CD4-positive, alpha-beta T cell treated with Interleukin-1 beta for 1 hour (primary cell): ENCODE results near the gene NEBL.

Source experiments
- DNase-seq, 2 donors: peaks; one replicate each; pipeline ENCODE4 v3.0.0-alpha.2; 2020 to 2022

The NEBL gene

DNA sequence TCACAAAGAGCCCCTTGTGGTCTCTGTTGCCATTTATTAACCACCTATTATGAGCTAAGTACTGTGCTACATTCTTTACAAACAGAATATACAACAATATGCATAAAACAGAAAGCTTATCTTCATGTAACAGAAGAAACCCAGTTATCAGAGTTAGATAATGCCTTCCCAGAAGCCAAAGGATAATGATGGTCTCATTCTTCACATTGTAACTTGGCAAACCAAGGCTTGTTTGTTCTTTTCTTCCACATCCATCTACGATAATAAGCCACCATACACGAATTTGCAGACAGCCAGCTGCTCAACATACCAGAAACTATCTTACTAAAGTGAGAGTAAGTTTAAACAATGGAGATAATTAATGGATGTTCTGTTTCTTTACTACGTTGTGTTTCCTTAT lies 127.6 kb downstream of the NEBL start:
- DNase-seq, result no peak

DNA sequence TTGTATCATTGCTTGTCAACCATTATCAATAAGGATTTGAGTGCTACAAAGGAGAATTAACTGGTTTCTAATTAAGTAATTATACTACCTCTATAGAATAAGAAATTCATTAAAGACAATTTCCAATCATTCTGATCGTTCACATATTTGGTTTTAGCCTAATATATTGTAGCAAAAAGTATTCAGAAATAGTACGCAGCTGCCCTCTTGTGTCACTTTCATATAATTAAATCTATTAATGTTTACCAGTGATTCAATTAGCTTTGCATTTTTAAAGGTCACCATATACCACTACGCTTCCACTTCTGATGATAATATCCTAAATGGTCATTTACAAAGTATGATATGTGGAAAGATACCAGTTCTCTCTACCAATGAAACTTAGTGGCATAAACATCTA lies 128.3 kb downstream of the NEBL start:
- DNase-seq, result no peak

DNA sequence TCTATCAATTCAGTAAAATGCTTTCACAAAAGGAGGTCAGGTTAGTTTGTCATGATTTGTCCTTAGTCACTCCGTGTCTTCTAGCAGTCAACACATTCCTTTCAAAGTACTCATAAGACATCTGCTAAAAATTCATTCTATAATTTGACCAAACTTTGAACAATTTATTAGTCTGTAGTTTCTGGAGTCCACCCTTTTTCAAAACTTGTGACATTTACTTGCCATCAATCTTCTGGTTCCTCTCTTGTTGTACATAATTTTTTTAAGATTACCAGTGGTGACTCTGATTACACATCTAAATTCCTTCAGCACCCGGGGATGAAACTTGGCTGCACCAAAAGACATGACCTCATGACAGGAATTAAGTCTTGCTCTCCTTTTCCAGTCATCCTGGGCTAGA lies 130.1 kb downstream of the NEBL start:
- DNase-seq, result no peak

DNA sequence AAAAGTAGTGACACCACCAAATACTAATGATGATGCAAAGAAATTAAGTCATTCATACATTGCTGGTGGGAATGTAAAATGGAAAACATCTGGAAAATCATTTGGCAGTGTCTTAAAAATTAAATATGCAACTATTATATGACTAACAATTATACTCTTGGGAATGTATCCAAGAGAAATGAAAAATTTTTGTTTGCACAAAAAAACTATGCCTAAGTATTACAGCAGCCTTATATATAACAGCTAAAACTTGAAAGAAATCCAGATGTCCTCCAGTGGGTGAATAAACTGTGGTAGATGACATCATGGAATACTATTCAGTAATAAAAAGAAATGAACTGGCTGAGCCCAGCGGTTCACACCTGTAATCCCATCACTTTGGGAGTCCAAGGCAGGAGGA lies 132.0 kb downstream of the NEBL start:
- no peak for DNase-seq

DNA sequence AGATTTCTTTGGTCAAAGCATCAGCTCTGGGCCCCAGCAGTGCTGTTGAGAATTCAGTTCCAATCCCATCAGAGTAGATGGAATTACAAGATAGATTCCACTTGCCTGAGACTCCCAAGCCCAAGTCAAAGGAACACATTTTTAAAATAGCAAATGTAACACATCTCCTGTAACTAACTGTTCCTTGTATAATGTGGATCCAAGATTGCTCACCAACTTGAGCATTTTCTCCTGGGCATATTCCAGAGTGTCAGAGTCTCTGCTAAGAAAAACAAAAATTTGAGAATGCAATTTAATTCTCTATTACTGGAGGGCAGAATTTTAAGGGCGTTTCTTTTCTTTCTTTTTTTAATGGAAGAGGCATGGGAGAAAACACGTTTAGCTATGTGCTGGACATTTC lies 136.7 kb downstream of the NEBL start:
- no peak for DNase-seq

DNA sequence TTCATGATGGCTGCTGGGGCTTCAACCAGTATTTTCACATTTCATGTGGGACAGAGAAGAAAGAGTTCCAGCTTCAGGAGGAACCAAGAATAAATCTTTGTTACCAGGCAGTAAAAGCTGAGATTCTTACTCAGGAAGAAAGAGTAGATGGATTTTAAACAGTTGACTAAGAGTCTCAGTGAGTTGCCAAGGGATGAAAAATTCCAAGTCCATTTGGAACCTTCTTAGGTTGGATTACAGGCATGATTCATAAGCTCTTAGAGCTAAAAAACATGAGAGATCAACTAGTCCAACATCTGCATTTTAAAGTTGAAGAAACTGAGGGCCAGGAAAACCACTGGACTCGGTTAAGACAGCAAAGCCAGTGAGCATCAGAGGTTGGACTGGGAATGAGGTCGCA lies 148.6 kb downstream of the NEBL start:
- DNase-seq, result no peak

DNA sequence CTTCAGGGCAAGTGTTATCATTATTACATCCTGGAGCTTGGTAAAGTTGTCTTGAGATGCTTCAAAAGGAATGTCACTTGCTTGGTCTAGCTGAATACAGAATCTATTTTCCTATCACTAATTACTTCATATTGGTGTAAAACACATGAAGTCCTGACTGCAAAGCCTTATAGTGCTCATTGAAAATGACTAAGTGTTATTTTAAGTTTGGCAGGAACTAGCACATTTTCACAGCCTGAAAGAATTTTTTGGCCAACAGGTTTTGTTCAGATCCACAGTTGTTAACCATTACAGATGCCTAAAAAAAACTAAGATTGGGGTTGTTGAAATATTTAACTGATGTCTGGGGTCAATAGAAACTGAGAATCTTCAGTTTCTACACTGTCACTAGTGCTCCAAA lies 149.3 kb downstream of the NEBL start:
- no peak for DNase-seq

DNA sequence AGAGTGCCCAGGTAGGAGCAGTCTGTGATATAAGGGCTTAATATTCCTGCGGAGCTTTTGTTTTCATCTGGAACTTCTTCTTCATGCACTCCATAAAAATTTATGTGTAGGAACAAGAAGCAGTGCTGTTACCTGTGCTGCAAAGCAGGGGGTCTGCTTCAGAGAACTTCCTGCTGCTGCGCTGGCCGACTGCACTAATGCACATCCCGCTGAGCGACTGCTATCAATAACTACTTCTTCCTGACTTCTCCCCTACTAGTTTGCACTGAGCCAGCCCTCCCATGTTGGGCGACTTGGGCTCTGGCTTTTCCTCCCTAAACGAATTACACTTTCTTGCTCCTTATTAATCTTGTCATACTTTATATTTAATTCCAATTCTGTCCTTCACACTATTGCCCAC lies 150.3 kb downstream of the NEBL start:
- DNase-seq, result no peak

DNA sequence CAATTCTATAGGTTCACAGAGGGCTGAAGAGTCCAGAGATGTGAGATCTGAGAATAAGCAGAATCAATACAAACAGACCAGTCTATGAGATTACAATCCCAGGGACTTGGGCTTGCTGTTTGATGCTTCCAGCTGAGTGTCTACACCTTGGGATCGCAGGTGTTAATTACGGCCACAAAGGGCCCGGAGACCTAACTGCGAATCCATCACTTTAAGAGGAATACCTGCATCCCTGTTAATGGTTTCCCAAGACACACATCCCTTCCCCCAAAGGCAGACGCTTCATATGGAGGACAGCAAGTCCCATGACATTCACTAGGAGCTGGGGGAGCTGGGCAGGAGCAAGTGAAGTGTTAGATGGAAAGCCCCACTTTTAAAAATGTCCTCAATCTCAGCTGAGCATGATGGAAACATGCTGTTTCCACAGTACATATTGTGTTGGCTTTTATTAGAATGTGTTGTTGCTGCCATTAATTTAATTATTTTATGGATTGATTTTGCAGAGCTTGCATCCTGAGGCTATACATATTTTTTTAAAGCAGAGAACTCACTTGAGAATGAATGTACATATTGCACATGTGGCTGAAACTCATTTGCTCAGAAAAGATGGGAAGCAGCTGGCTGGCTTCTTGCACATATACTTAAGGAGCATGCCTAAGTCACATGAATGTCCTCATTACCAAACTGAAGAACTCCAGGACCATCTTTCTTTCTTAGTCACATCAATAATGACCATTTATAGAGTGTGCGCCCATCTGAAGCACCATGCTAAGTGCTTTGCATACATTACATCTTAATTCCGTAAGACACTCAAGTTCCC lies 151.3 kb downstream of the NEBL start:
- no peak for DNase-seq

DNA sequence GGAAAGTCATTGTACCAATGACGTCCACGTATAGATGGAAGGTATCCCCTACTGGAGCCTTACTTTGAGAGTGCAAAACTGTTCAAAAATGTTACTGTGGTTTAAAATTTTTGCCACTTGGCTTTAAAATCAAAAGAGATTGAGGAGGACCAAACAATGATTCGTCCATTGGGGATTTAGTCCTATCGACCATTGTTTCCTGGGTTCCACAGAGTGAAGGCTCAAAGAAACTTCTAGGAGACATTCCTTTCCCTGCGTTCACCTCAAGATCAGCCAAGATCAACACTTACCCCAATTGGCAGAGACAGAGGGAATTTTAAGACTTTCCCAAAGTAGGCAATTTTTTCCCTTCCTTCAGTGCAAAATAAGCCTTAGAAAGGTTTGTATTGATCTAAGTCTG lies 152.3 kb downstream of the NEBL start:
- no peak for DNase-seq

DNA sequence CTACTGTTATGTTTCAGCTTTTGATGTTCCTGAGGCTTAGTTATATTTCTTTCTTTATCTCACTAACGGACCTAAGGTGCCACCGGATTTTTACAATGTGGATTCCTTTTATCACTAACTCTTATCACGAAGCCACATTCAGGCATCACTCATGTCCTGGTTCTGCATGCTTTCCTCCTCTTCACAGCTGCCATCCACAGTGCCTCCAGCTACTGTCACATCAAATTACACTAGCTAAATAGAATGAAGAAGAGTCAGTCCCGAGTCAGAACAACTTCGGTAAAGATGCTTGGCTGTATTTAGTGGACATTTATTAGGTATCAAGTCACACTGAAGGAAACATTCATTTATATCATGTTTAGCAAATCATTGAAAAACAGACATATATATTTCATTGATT lies 153.2 kb downstream of the NEBL start:
- DNase-seq, result no peak

DNA sequence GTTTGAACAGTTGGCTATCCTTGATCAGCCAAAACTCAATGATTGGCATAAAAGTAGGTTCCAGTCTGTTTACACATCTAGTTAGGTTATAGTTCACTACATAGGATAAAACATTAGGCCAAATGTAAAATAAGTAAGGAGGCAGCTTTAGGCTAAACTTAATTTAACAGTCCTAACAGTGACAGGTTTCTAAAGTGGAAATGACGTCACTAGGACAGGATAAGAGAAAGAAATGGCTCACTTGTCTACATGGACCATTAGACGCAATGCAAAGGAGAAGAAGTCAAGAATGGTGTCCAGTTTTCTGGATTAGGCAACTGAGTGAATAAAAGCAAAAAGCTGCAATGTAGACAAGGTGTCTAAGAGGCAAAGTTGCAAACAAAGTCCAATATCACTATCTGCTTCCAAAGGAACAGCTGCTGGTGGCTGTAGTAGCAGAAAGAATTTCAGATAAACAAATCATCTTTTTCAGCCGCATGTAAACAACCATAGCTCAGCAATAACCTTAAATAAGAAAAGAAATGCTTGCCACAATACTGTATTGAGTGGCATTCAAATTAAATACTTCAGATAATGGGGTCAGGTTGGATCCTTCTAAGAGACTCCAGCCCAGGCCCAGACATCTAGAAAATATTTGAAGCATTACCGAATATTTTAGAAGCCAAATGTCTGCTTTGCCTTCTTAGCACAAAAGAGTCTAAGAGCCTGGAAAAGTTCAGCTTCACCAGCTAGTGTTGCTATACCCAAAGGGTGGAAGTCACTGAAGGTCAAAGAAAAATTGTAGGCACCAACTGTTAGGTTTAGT lies 154.2 kb downstream of the NEBL start:
- no peak for DNase-seq

DNA sequence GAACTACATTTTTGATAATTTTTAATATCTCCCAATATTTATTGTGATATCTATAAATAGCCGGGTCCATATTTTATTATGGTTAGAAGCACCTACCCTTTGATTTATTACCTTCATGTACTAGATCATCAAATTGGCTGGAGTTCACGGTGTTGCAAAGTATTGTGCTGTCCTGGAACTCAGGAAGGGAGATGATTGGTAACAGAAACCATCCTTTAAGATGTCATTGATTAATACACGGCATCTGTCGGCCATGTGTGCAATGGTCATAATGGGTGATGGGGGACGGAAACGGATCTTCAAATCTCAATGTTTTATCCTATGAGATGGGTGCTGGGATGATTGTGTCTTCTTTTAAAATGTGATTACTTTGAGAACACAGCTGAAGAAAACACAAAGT lies 157.0 kb downstream of the NEBL start:
- no peak for DNase-seq

DNA sequence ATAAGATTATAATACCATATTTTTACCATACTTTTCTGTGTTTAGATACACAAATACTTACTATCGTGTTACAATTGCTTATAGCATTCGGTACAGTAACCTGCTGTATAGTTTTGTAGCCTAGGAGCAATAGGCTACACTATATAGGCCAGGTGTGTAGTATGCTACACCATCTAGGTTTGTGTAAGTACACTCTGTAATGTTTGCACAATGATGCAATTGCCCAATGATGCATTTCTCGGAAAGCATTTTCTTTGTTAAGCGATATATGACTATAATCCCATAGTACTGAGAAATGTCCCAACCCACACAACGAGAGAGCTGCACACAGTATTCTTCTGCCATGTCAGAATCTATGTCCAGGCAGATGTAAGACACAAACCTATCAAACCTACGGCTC lies 160.0 kb downstream of the NEBL start:
- no peak for DNase-seq
